Rectal smooth muscle tissue (tissue), 1 donor: ENCODE data around the gene RASGEF1C.
"Not testable (repeated sequence)": the region's sequence is repeated elsewhere in the genome, so short reads cannot be mapped to it uniquely, and the experiment has no call there.

ENCODE experiments used
- H3K27ac ChIP-seq: one replicate; pipeline ENCODE4 v1.7.0; 2013; ENCODE audit warnings: low read depth, low read length, inconsistent platforms
- H3K27me3 ChIP-seq: one replicate; pipeline ENCODE4 v1.7.0; 2013; ENCODE audit warnings: low read length; ENCODE audit not compliant: control insufficient read depth, insufficient read depth
- H3K36me3 ChIP-seq: one replicate; pipeline ENCODE4 v1.7.0; 2013; ENCODE audit warnings: low read length; ENCODE audit not compliant: control insufficient read depth, insufficient read depth
- H3K4me1 ChIP-seq: one replicate; pipeline ENCODE4 v1.7.0; 2013; ENCODE audit warnings: low read length; ENCODE audit not compliant: control insufficient read depth, insufficient read depth
- H3K4me3 ChIP-seq: one replicate; pipeline ENCODE4 v1.7.0; 2013; ENCODE audit warnings: low read length
- H3K9ac ChIP-seq: one replicate; pipeline ENCODE4 v1.7.0; 2013; ENCODE audit warnings: low read length

Gene RASGEF1C

GRCh38 chr5:180133060-180133459 is 76.0 kb downstream of the RASGEF1C start:
- Histone ChIP-seq H3K4me1 (no peaks in the 10 kb centered on the region), H3K4me3 (no peak overlapping the region), H3K27ac (no peak overlapping the region), H3K27me3 (no peaks in the 10 kb centered on the region), H3K9ac (no peak overlapping the region), H3K36me3 (no peaks in the 10 kb centered on the region)

- Histone ChIP-seq H3K9ac (no peak overlapping the region), H3K4me1 (no peaks in the 10 kb centered on the region), H3K36me3 (no peaks in the 10 kb centered on the region), H3K4me3 (no peak overlapping the region), H3K27me3 (no peaks in the 10 kb centered on the region), H3K27ac (no peak overlapping the region)
These were observed 77.9 kb downstream of the RASGEF1C start for GRCh38 chr5:180130876-180131740.

DNA sequence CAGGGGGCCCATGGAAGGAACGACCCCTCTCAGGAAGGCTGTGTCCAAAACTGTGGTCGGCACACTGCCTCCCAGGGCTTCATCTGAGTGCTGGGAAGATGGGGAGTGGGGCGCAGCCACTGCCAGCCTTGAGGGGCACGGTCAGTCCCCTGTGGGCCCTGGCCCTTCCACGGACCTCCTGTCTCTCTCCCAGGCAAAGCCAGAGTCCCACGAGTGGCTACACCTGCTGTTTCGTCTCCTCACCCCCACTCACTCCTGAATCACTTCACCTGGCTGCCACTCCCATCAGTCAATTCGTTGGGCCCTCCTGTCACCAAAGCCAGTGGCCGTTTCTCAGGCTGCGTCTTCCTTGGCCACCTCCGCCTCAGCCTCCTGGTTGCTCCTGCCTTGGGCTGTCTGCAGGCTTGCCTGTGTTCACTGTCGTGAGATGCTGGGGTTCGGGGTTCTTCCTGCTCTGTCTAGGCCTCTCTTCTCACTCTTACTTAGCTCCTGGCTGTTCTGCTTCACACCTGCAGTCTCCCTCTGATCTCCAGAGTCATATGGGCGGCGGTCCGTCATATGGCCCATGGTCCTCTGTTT is 78.6 kb downstream of the RASGEF1C start:
- Histone ChIP-seq H3K9ac (no peak overlapping the region), H3K27ac (no peak overlapping the region), H3K4me1 (no peaks in the 10 kb centered on the region), H3K36me3 (no peaks in the 10 kb centered on the region), H3K4me3 (no peak overlapping the region), H3K27me3 (no peaks in the 10 kb centered on the region)

- Histone ChIP-seq H3K4me1 (no peaks in the 10 kb centered on the region), H3K27me3 (no peaks in the 10 kb centered on the region), H3K9ac (no peak overlapping the region), H3K4me3 (no peak overlapping the region), H3K27ac (no peak overlapping the region), H3K36me3 (no peaks in the 10 kb centered on the region)
These were observed 79.5 kb downstream of the RASGEF1C start for GRCh38 chr5:180129291-180130190.

GRCh38 chr5:180128671-180129261 is 80.2 kb downstream of the RASGEF1C start:
- Histone ChIP-seq H3K4me3 (no peak overlapping the region), H3K9ac (no peak overlapping the region), H3K27ac (no peak overlapping the region), H3K36me3 (no peaks in the 10 kb centered on the region), H3K4me1 (no peaks in the 10 kb centered on the region), H3K27me3 (no peaks in the 10 kb centered on the region)

DNA sequence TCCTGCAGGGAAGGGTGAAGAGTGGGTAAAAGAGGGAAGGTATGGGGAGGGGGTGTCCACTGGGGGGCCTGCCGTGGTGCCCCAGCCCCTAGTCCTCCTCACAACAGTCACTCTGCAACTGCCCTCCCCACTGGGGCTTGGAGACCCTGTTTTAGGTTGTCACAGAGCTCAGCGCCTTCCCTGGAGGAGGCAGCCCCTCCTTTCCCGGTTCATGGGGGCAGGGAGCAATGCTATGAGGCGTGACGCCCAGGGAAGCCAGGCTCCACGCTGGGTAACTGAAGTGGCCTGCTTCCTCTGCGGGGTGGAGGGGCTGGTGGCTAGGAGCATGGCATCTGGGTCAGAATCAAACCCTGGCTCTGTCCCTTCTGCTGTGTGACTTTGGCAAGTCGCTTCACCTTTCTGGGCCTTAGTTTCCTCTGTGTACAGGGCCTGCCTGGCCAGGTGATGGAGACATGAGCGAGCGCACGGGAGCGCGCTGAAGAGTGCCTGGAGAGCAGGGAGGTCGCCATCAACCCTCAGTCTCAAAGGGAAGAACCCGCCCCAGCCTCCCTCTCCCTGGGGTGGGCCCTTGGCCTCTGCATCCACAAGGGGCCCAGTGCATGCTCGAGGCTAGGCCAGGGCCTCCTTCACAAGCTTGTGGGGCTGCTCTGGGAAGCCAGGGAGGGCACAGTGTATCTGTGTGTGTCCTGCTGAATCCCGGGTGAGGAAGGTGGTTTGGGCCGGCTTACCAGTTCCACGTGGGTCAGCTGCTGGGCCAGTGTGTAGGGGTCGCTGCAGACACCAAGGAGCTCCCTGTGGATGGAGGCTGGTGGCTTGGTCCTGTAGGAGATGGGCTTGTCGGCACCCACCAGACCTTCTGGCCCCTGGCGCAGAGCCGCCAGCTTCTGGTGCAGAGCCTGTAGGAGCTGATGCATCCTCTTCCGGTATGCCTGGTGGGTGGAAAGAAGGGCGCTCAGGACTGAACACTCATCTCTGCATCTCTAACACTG is 81.0 kb downstream of the RASGEF1C start:
- Histone ChIP-seq H3K9ac (no peak overlapping the region), H3K4me3 (no peak overlapping the region), H3K36me3 (no peaks in the 10 kb centered on the region), H3K27me3 (no peaks in the 10 kb centered on the region), H3K4me1 (no peaks in the 10 kb centered on the region), H3K27ac (no peak overlapping the region)

GRCh38 chr5:180126716-180127681 is 82.0 kb downstream of the RASGEF1C start:
- Histone ChIP-seq H3K36me3 (no peaks in the 10 kb centered on the region), H3K9ac (no peak overlapping the region), H3K4me3 (no peak overlapping the region), H3K27ac (no peak overlapping the region), H3K4me1 (no peaks in the 10 kb centered on the region), H3K27me3 (no peaks in the 10 kb centered on the region)

DNA sequence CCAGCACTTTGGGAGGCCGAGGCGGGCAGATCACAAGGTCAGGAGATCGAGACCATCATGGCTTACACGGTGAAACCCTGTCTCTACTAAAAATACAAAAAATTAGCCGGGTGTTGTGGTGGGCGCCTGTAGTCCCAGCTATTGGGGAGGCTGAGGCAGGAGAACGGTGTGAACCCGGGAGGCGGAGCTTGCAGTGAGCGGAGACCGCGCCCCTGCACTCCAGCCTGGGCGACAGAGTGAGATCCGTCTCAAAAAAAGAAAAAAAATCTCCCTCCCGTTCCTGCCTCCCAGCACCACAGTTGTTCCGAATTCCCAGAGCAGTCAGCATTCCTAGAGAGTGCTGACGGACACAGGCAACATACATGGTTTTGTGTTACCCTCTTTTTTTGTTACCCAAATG is 82.9 kb downstream of the RASGEF1C start:
- H3K27ac ChIP-seq, H3K9ac ChIP-seq, H3K4me1 ChIP-seq, H3K36me3 ChIP-seq, H3K27me3 ChIP-seq, H3K4me3 ChIP-seq: not testable (repeated sequence)

- not testable (repeated sequence) for H3K27ac ChIP-seq, H3K36me3 ChIP-seq, H3K27me3 ChIP-seq, H3K4me1 ChIP-seq, H3K9ac ChIP-seq, H3K4me3 ChIP-seq
These were observed 84.3 kb downstream of the RASGEF1C start for GRCh38 chr5:180124662-180125061.

GRCh38 chr5:180122875-180123274 is 86.1 kb downstream of the RASGEF1C start:
- no peaks in the 10 kb centered on the region for H3K36me3 ChIP-seq
- H3K27ac ChIP-seq, result no peak overlapping the region
- no peak overlapping the region for H3K4me3 ChIP-seq
- H3K4me1 ChIP-seq, result no peaks in the 10 kb centered on the region
- H3K9ac ChIP-seq, result no peak overlapping the region
- no peaks in the 10 kb centered on the region for H3K27me3 ChIP-seq
